CD14-positive monocyte (primary cell): ENCODE results near the gene TMEM128. TPM values are rescaled to one million over a fixed set of nuclear protein-coding genes. Genes with fewer than 3 reads are reported as not detected.

Experiments
- DNase-seq, 3 donors: peaks; one replicate each; pipeline ENCODE4 v3.0.0-alpha.2; 2011 to 2022
- H2AFZ ChIP-seq: 2 replicates; pipeline ENCODE4 v1.6.0; 2012; ENCODE audit warnings: mild to moderate bottlenecking, low read depth, low read length, inconsistent platforms; ENCODE audit not compliant: insufficient read depth, poor library complexity, severe bottlenecking
- H3K27ac ChIP-seq, 2 donors: 1 replicate in 1 of 2; 2 replicates in 1 of 2; pipeline ENCODE4 v1.5.1; 2012 to 2013; ENCODE audit warnings: low read length in 2 of 2, control low read depth in 1 of 2, inconsistent platforms in 1 of 2, low read depth in 1 of 2, mild to moderate bottlenecking in 1 of 2
- H3K27me3 ChIP-seq, 2 donors: one replicate each; pipeline versions ENCODE4 v1.6.0 to v1.6.1; 2011 to 2013; ENCODE audit warnings: low read length in 2 of 2; ENCODE audit not compliant: control insufficient read depth in 2 of 2, insufficient read depth in 2 of 2
- H3K36me3 ChIP-seq, 2 donors: replicated peaks in 1 of 2; 1 replicate in 1 of 2; 2 replicates in 1 of 2; pipeline versions ENCODE4 v1.5.1 to v1.6.1; 2012 to 2013; ENCODE audit warnings: low read length in 2 of 2, control low read depth in 1 of 2, inconsistent platforms in 1 of 2, mild to moderate bottlenecking in 1 of 2; ENCODE audit not compliant: insufficient read depth in 2 of 2, control insufficient read depth in 1 of 2
- H3K4me1 ChIP-seq, 2 donors: 1 replicate in 1 of 2; 2 replicates in 1 of 2; pipeline versions ENCODE4 v1.5.1 to v1.6.1; 2012 to 2013; ENCODE audit warnings: low read length in 2 of 2, control low read depth in 1 of 2, inconsistent platforms in 1 of 2, mild to moderate bottlenecking in 1 of 2, moderate library complexity in 1 of 2; ENCODE audit not compliant: insufficient read depth in 2 of 2, control insufficient read depth in 1 of 2
- H3K4me2 ChIP-seq: replicated peaks from 2 replicates; pipeline ENCODE3; 2012; ENCODE audit warnings: low read length, moderate library complexity, mild to moderate bottlenecking; ENCODE audit not compliant: poor library complexity, severe bottlenecking; ENCODE audit errors: extremely low read depth
- H3K4me3 ChIP-seq, 3 experiments: fragments of 200-600 bp in 1 of 3; sonication (generic) in 1 of 3; replicated peaks in 1 of 3; 1 replicate in 2 of 3; 2 replicates in 1 of 3; pipeline ENCODE4 v1.5.1; 2011 to 2013; ENCODE audit warnings: low read length in 3 of 3, mild to moderate bottlenecking in 3 of 3, control low read depth in 2 of 3, low read depth in 2 of 3, inconsistent platforms in 1 of 3, moderate library complexity in 1 of 3
- H3K79me2 ChIP-seq: 2 replicates; pipeline ENCODE4 v1.6.0; 2012; ENCODE audit warnings: mild to moderate bottlenecking, control low read depth, inconsistent platforms, low read length, moderate library complexity; ENCODE audit not compliant: insufficient read depth
- H3K9ac ChIP-seq: 2 replicates; pipeline ENCODE4 v1.6.0; 2017; ENCODE audit warnings: low read length, mild to moderate bottlenecking; ENCODE audit not compliant: insufficient read depth, poor library complexity, severe bottlenecking
- H3K9me3 ChIP-seq, 2 donors: replicated peaks in 1 of 2; 1 replicate in 1 of 2; 2 replicates in 1 of 2; pipeline versions ENCODE4 v1.5.1 to v1.6.1; 2012 to 2013; ENCODE audit warnings: low read length in 2 of 2, control low read depth in 1 of 2; ENCODE audit not compliant: control insufficient read depth in 1 of 2, insufficient read depth in 1 of 2
- H4K20me1 ChIP-seq: 2 replicates; pipeline ENCODE4 v1.6.0; 2012; ENCODE audit warnings: mild to moderate bottlenecking, low read length, control low read depth, moderate library complexity; ENCODE audit not compliant: insufficient read depth
- H3K27ac Mint-ChIP-seq, 7 donors: one replicate each; pipeline ENCODE4 v1.8.0; 2020; ENCODE audit warnings: mild to moderate bottlenecking in 7 of 7, mixed read lengths in 7 of 7, moderate library complexity in 6 of 7, inconsistent platforms in 2 of 7
- H3K27me3 Mint-ChIP-seq, 3 donors: one replicate each; pipeline ENCODE4 v1.8.0; 2021 to 2022; ENCODE audit warnings: low read depth in 3 of 3, mild to moderate bottlenecking in 3 of 3, mixed read lengths in 3 of 3, moderate library complexity in 3 of 3, inconsistent platforms in 1 of 3
- H3K36me3 Mint-ChIP-seq, 2 donors: one replicate each; pipeline ENCODE4 v1.8.0; 2020; ENCODE audit warnings: mixed read lengths in 2 of 2, inconsistent platforms in 1 of 2, mild to moderate bottlenecking in 1 of 2
- H3K4me1 Mint-ChIP-seq: one replicate; pipeline ENCODE4 v1.8.0; 2020; ENCODE audit warnings: mild to moderate bottlenecking, mixed read lengths
- H3K4me3 Mint-ChIP-seq, 2 donors: one replicate each; pipeline ENCODE4 v1.8.0; 2020; ENCODE audit warnings: mild to moderate bottlenecking in 2 of 2, mixed read lengths in 2 of 2, moderate library complexity in 1 of 2
- H3K9me3 Mint-ChIP-seq, 7 donors: one replicate each; pipeline ENCODE4 v1.8.0; 2020 to 2022; ENCODE audit warnings: mixed read lengths in 7 of 7, mild to moderate bottlenecking in 6 of 7, moderate library complexity in 6 of 7, inconsistent platforms in 2 of 7
- CTCF ChIP-seq: fragments of 200-600 bp; IDR thresholded peaks from one replicate; pipeline ENCODE4 v1.8.0; 2022; ENCODE audit warnings: antibody characterized with exemption, mild to moderate bottlenecking
- WGBS: methylation state at CpG from one replicate; pipeline ENCODE4 v1.1.5; 2013; ENCODE audit warnings: missing lambda C conversion rate; ENCODE audit not compliant: insufficient coverage; 5-methylcytosine and 5-hydroxymethylcytosine counted together
- intact Hi-C, 2 donors: fragments of 100-400 bp; cut with micrococcal nuclease; formaldehyde crosslinking; loops; one replicate each; pipeline versions ENCODE4 v1.15.0 to v1.15.1; 2023
- polyA plus RNA-seq, 3 donors: library from polyadenylated mRNA; depleted of rRNA in 1 of 3; unstranded in 2 of 3; stranded (reverse) in 1 of 3; fragments of 300-500 nt in 2 of 3; fragments of >200 nt in 1 of 3; fragmentation: Illumina TruSeq in 2 of 3; gene quantifications; 1 replicate in 2 of 3; 2 replicates in 1 of 3; pipeline ENCODE4 v1.2.3, GENCODE V29; 2012 to 2021

The TMEM128 gene
- polyA plus RNA-seq, 3 donors: 11.4 to 35.1 (median 29.7) TPM

- TF ChIP-seq CTCF: no peak
- Mint-ChIP-seq H3K36me3 (no peaks in the 10 kb centered on the region), H3K27me3 (peaks cover 1 to 23% (median 21%) of the 10 kb centered on the region in 3 donors), H3K27ac (peak overlapping the region in 1 of 7 donors; percentile 18), H3K4me1 (peaks cover 3% of the 10 kb centered on the region), H3K4me3 (no peak overlapping the region), H3K9me3 (no peaks in the 10 kb centered on the region)
- Histone ChIP-seq H2AFZ (no peak overlapping the region), H4K20me1 (no peaks in the 10 kb centered on the region), H3K4me2 (no peak overlapping the region), H3K9ac (no peak overlapping the region), H3K36me3 (no peaks in the 10 kb centered on the region), H3K4me3 (no peak overlapping the region), H3K27me3 (peaks cover 0 to 2% of the 10 kb centered on the region in 2 donors), H3K9me3 (no peaks in the 10 kb centered on the region), H3K27ac (no peak overlapping the region), H3K79me2 (no peaks in the 10 kb centered on the region), H3K4me1 (no peaks in the 10 kb centered on the region)
- intact Hi-C loops: no loop called here
- 83% methylated on average over 8 of the region's 10 CpGs for WGBS
- DNase-seq: no peak
These were observed 8.8 kb upstream of the TMEM128 start for GRCh38 chr4:4256799-4257198.

- H3K4me3 ChIP-seq: no peak overlapping the region
- Mint-ChIP-seq H3K27me3 (peaks cover 5 to 27% (median 23%) of the 10 kb centered on the region in 3 donors), H3K4me3 (peak overlapping the region in 1 of 2 donors; percentile 11), H3K36me3 (no peaks in the 10 kb centered on the region), H3K9me3 (no peaks in the 10 kb centered on the region), H3K4me1 (peaks cover 1% of the 10 kb centered on the region), H3K27ac (no peak overlapping the region)
- no peaks in the 10 kb centered on the region for H3K36me3 ChIP-seq
- H3K4me2 ChIP-seq: no peak overlapping the region
- no peak for DNase-seq
- no peak overlapping the region for H3K9ac ChIP-seq
- no peaks in the 10 kb centered on the region for H3K4me1 ChIP-seq
- TF ChIP-seq CTCF: no peak
- intact Hi-C loops: loop anchor here (2.0 to 5.0 kb wide), 2 partner anchors 80 to 83 kb away; no protein-coding TSS in a partner anchor
- H3K27ac ChIP-seq: no peak overlapping the region
- 84% methylated on average over 4 of the region's 6 CpGs for WGBS
- H3K79me2 ChIP-seq: no peaks in the 10 kb centered on the region
- H3K9me3 ChIP-seq: no peaks in the 10 kb centered on the region
- H4K20me1 ChIP-seq: no peaks in the 10 kb centered on the region
- H2AFZ ChIP-seq: no peak overlapping the region
- H3K27me3 ChIP-seq: peaks cover 0 to 2% of the 10 kb centered on the region in 2 donors
These were observed 6.6 kb upstream of the TMEM128 start for GRCh38 chr4:4254666-4255065.
